HepG2 (cell line): ENCODE data around the gene CACNA1C. TPM values are rescaled to one million over a fixed set of nuclear protein-coding genes. Genes with fewer than 3 reads are reported as not detected.

Experiments used
- BORCS8-MEF2B ChIP-seq: sonication (generic); formaldehyde crosslinking; IDR thresholded peaks from 2 replicates; pipeline ENCODE4 v1.8.0; 2022; ENCODE audit warnings: mild to moderate bottlenecking, missing genetic modification reagents
- CBX1 ChIP-seq: IDR thresholded peaks from one replicate; pipeline ENCODE4 v1.6.1; 2016; ENCODE audit warnings: antibody characterized with exemption, low read depth
- HOXA7 ChIP-seq: sonication (generic); formaldehyde crosslinking; IDR thresholded peaks from 2 replicates; pipeline ENCODE4 v1.8.1; 2022; ENCODE audit warnings: mild to moderate bottlenecking, missing genetic modification reagents, moderate library complexity
- KDM4B ChIP-seq: sonication (generic); formaldehyde crosslinking; IDR thresholded peaks from 2 replicates; pipeline ENCODE4 v1.4.0; 2020; ENCODE audit warnings: missing genetic modification reagents
- KMT2B ChIP-seq: IDR thresholded peaks from 2 replicates; pipeline ENCODE4 v1.6.1; 2016; ENCODE audit warnings: missing genetic modification reagents, missing compliant biosample characterization
- ONECUT2 ChIP-seq: sonication (generic); formaldehyde crosslinking; IDR thresholded peaks from 2 replicates; pipeline ENCODE4 v1.4.0; 2020; ENCODE audit warnings: missing genetic modification reagents
- TP53 ChIP-seq: sonication (generic); formaldehyde crosslinking; conservative IDR thresholded peaks from 2 replicates; pipeline ENCODE4 v1.4.0; 2020; ENCODE audit warnings: missing genetic modification reagents
- YEATS2 ChIP-seq: sonication (generic); formaldehyde crosslinking; IDR thresholded peaks from 2 replicates; pipeline ENCODE4 v1.4.0; 2020; ENCODE audit warnings: missing genetic modification reagents, borderline replicate concordance
- ZEB1 ChIP-seq: IDR thresholded peaks from 2 replicates; pipeline ENCODE4 v1.6.1; 2012; ENCODE audit warnings: mild to moderate bottlenecking, low read depth, inconsistent platforms; ENCODE audit not compliant: insufficient replicate concordance
- ZFY ChIP-seq: sonication (generic); formaldehyde crosslinking; IDR thresholded peaks from 2 replicates; pipeline ENCODE4 v1.4.0; 2020; ENCODE audit warnings: missing genetic modification reagents
- ZNF10 ChIP-seq: sonication (generic); formaldehyde crosslinking; IDR thresholded peaks from 2 replicates; pipeline ENCODE4 v1.4.0; 2020; ENCODE audit warnings: mild to moderate bottlenecking, low read depth, missing genetic modification reagents, borderline replicate concordance
- polyA plus RNA-seq, 8 experiments: library from polyadenylated mRNA; depleted of rRNA in 3 of 8; stranded (reverse) in 7 of 8; unstranded in 1 of 8; fragments of >200 nt; fragmentation: Illumina TruSeq in 4 of 8; extraction: Trizol in 4 of 8; gene quantifications; 2 replicates each; pipeline versions ENCODE4 v1.2.1 to v1.2.3, GENCODE V29; 2011 to 2016; ENCODE audit warnings: low read depth in 4 of 8, missing spikeins in 1 of 8, mixed read lengths in 1 of 8; ENCODE audit not compliant: insufficient read depth in 1 of 8
- total RNA-seq, 5 experiments: library from RNA; depleted of rRNA; stranded (reverse); fragments of >200 nt; fragmentation: Illumina TruSeq; extraction: Trizol; gene quantifications; 2 replicates each; pipeline ENCODE4 v1.2.3, GENCODE V29; 2016; ENCODE audit warnings: low read depth in 1 of 5
- TF ChIP-seq, protein P1 (sequence below): sonication (generic); formaldehyde crosslinking; IDR thresholded peaks from 2 replicates; pipeline ENCODE4 v1.5.0; 2020; ENCODE audit warnings: mild to moderate bottlenecking, missing genetic modification reagents
- TF ChIP-seq, protein P2 (sequence below): sonication (generic); formaldehyde crosslinking; IDR thresholded peaks from 2 replicates; pipeline ENCODE4 v1.8.0; 2022; ENCODE audit warnings: missing genetic modification reagents, mild to moderate bottlenecking, borderline replicate concordance
- TF ChIP-seq, protein P3 (sequence below): sonication (generic); formaldehyde crosslinking; IDR thresholded peaks from 2 replicates; pipeline ENCODE4 v1.5.0; 2020; ENCODE audit warnings: missing genetic modification reagents
- TF ChIP-seq, protein P4 (sequence below): sonication (generic); formaldehyde crosslinking; IDR thresholded peaks from 2 replicates; pipeline ENCODE4 v1.5.1; 2020; ENCODE audit warnings: missing genetic modification reagents, mild to moderate bottlenecking, borderline replicate concordance
- TF ChIP-seq, protein P5 (sequence below): sonication (generic); formaldehyde crosslinking; IDR thresholded peaks from 2 replicates; pipeline ENCODE4 v1.5.1; 2020; ENCODE audit warnings: mild to moderate bottlenecking, missing genetic modification reagents, moderate library complexity
- TF ChIP-seq, protein P6 (sequence below): IDR thresholded peaks from 2 replicates; pipeline ENCODE4 v1.6.1; 2016; ENCODE audit warnings: missing compliant biosample characterization, missing genetic modification reagents, borderline replicate concordance

Gene CACNA1C
- total and polyA plus RNA-seq, 2 of the 13 experiments (the other 11 are each of a cell fraction or from before 2014, with no cell fraction given), result not detected

DNA sequence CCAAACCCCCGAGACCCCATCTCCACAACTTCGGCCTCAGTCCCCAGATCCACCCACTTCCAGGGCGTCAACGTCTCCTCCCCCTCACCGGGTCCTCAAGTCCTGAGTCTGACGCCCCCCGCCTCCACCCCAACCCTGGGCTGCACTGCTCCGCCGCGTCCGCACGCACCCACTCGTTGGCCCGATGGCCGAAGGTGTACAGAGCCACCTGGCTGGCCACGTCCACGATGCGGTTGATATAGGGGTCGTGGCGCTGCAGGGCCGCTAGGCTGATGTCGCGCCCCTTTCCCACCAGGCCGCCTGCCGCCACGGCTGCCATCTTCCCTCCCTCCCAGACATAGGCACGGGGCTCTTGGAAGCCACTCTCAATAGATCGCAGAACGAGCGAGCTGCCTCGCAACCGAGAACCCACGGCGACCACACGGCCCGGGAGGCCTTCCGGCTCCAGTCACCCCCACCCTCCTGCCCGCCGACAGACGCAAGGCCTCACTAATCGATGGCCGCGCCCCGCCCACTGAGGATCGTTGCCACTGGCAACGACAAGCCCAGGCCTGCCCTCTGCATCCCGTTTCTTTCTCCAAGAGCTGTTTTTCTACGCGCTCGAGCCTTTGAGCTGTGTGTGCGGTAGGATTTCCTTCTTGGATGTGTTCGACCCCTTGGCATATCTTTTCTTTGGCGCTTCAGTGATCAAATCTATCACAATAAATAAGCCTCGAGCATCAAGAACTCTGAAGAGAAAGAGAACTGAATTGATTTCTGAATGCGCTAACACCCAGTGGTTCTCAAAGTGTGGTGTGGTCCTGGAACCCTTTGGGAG, 48.5 kb upstream of the CACNA1C start, which contains the start of gene DCP1B (continued):
- TF ChIP-seq, protein P1, sequence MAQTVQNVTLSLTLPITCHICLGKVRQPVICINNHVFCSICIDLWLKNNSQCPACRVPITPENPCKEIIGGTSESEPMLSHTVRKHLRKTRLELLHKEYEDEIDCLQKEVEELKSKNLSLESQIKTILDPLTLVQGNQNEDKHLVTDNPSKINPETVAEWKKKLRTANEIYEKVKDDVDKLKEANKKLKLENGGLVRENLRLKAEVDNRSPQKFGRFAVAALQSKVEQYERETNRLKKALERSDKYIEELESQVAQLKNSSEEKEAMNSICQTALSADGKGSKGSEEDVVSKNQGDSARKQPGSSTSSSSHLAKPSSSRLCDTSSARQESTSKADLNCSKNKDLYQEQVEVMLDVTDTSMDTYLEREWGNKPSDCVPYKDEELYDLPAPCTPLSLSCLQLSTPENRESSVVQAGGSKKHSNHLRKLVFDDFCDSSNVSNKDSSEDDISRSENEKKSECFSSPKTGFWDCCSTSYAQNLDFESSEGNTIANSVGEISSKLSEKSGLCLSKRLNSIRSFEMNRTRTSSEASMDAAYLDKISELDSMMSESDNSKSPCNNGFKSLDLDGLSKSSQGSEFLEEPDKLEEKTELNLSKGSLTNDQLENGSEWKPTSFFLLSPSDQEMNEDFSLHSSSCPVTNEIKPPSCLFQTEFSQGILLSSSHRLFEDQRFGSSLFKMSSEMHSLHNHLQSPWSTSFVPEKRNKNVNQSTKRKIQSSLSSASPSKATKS (CRISPR knock-in tag), result no peak
- TF ChIP-seq KDM4B (CRISPR knock-in tag) (peak; percentile 77; the same call in 1 of the 2 replicates), ZEB1 (no peak), KMT2B (CRISPR knock-in tag) (peak; percentile 96), CBX1 (peak; percentile 48), TP53 (CRISPR knock-in tag) (peak; percentile 99), HOXA7 (CRISPR knock-in tag) (no peak), YEATS2 (peak; percentile 84; the same call in 1 of the 2 replicates), ONECUT2 (CRISPR knock-in tag) (peak; percentile 76), ZFY (CRISPR knock-in tag) (peak; percentile 96), ZNF10 (CRISPR knock-in tag) (no peak), BORCS8-MEF2B (CRISPR knock-in tag) (no peak)
- TF ChIP-seq, protein P2, sequence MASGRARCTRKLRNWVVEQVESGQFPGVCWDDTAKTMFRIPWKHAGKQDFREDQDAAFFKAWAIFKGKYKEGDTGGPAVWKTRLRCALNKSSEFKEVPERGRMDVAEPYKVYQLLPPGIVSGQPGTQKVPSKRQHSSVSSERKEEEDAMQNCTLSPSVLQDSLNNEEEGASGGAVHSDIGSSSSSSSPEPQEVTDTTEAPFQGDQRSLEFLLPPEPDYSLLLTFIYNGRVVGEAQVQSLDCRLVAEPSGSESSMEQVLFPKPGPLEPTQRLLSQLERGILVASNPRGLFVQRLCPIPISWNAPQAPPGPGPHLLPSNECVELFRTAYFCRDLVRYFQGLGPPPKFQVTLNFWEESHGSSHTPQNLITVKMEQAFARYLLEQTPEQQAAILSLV (CRISPR knock-in tag), result peak; percentile 98
- TF ChIP-seq, protein P3, sequence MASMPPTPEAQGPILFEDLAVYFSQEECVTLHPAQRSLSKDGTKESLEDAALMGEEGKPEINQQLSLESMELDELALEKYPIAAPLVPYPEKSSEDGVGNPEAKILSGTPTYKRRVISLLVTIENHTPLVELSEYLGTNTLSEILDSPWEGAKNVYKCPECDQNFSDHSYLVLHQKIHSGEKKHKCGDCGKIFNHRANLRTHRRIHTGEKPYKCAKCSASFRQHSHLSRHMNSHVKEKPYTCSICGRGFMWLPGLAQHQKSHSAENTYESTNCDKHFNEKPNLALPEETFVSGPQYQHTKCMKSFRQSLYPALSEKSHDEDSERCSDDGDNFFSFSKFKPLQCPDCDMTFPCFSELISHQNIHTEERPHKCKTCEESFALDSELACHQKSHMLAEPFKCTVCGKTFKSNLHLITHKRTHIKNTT (CRISPR knock-in tag), result no peak
- TF ChIP-seq, protein P4, sequence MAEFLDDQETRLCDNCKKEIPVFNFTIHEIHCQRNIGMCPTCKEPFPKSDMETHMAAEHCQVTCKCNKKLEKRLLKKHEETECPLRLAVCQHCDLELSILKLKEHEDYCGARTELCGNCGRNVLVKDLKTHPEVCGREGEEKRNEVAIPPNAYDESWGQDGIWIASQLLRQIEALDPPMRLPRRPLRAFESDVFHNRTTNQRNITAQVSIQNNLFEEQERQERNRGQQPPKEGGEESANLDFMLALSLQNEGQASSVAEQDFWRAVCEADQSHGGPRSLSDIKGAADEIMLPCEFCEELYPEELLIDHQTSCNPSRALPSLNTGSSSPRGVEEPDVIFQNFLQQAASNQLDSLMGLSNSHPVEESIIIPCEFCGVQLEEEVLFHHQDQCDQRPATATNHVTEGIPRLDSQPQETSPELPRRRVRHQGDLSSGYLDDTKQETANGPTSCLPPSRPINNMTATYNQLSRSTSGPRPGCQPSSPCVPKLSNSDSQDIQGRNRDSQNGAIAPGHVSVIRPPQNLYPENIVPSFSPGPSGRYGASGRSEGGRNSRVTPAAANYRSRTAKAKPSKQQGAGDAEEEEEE (CRISPR knock-in tag), result peak; percentile 89; the same call in 1 of the 2 replicates
- TF ChIP-seq, protein P5, sequence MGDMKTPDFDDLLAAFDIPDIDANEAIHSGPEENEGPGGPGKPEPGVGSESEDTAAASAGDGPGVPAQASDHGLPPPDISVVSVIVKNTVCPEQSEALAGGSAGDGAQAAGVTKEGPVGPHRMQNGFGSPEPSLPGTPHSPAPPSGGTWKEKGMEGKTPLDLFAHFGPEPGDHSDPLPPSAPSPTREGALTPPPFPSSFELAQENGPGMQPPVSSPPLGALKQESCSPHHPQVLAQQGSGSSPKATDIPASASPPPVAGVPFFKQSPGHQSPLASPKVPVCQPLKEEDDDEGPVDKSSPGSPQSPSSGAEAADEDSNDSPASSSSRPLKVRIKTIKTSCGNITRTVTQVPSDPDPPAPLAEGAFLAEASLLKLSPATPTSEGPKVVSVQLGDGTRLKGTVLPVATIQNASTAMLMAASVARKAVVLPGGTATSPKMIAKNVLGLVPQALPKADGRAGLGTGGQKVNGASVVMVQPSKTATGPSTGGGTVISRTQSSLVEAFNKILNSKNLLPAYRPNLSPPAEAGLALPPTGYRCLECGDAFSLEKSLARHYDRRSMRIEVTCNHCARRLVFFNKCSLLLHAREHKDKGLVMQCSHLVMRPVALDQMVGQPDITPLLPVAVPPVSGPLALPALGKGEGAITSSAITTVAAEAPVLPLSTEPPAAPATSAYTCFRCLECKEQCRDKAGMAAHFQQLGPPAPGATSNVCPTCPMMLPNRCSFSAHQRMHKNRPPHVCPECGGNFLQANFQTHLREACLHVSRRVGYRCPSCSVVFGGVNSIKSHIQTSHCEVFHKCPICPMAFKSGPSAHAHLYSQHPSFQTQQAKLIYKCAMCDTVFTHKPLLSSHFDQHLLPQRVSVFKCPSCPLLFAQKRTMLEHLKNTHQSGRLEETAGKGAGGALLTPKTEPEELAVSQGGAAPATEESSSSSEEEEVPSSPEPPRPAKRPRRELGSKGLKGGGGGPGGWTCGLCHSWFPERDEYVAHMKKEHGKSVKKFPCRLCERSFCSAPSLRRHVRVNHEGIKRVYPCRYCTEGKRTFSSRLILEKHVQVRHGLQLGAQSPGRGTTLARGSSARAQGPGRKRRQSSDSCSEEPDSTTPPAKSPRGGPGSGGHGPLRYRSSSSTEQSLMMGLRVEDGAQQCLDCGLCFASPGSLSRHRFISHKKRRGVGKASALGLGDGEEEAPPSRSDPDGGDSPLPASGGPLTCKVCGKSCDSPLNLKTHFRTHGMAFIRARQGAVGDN (CRISPR knock-in tag), result peak; percentile 98
- TF ChIP-seq, protein P6, sequence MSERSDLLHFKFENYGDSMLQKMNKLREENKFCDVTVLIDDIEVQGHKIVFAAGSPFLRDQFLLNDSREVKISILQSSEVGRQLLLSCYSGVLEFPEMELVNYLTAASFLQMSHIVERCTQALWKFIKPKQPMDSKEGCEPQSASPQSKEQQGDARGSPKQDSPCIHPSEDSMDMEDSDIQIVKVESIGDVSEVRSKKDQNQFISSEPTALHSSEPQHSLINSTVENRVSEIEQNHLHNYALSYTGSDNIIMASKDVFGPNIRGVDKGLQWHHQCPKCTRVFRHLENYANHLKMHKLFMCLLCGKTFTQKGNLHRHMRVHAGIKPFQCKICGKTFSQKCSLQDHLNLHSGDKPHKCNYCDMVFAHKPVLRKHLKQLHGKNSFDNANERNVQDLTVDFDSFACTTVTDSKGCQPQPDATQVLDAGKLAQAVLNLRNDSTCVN, result peak; percentile 25; the same call in 1 of the 2 replicates
